ENCODE results near the gene FGFR4.
"Not testable (repeated sequence)": the region's sequence is repeated elsewhere in the genome, so short reads cannot be mapped to it uniquely, and the experiment has no call there.

Gene FGFR4

DNA sequence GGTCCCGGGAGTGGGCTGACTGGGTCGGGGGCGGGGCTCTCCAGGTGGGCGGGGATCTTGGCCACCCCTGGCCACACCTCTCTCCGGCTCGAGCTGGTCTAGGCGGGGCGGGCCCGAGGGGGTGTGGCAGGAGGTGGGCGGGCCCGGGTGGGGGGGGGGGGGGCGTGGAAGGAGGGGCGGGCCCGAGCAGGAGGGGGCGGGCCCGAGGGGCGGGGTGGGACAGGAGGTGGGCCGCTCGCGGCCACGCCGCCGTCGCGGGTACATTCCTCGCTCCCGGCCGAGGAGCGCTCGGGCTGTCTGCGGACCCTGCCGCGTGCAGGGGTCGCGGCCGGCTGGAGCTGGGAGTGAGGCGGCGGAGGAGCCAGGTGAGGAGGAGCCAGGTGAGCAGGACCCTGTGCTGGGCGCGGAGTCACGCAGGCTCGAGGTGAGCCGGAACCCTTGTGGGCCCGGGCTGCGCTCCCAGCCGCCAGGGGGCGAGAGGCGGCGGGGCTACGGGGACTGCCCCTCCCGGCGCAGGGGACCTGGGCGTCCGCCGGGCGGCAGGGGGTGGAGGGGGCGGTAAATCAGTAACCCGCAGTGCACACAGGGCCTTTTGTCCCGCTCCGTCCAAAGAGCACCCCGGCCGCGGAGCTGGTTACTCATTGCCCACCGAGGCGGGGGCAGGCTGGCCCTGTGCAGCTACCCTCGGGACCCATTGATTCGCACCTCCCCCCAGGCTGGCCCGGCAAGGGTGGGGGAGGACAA lies at the start of gene FGFR4:
Gene FGFR4, plus strand, starts transcription at position 262 of the 744 bp plus-strand sequence. CDS start 2,688 bp downstream, outside the sequence.
- peak; percentile 50 for DNase-seq

GRCh38 chr5:177036921-177037320 lies 49.8 kb upstream of the FGFR4 start:
- DNase-seq: no peak

DNA sequence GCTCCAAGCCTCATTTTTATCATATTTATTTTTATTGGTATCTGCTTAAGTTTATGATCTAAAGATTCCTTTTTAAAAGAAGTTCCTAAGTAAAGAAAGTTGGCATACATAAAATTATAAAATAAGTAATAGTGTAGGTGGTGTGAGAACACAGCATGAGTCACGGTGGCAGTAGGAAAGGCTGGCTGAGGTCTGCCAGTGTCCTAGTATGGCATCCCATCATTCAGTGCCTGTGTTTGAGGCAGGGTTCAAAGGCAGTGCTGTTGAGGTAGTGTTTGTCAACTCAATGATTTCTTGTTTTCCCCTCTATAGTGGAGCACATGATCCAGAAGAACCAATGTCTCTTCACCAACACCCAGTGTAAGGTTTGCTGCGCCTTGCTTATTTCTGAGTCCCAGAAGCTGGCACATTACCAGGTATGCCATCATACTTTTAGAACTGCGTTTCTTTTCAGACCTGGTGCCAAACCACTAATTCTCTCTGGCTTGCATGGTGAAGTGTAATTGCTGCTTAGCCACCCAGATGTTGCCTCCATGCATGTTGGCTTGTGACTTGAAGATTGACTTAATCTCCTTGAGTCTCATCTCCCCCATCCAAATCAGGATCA lies 45.8 kb upstream of the FGFR4 start:
- DNase-seq: peak; percentile 25

- no peak for DNase-seq
Observed at GRCh38 chr5:177041936-177042335, 44.8 kb upstream of the FGFR4 start.

GRCh38 chr5:177043114-177043513 lies 43.6 kb upstream of the FGFR4 start:
- DNase-seq: no peak

- no peak for DNase-seq
Observed at GRCh38 chr5:177043958-177044357, 42.8 kb upstream of the FGFR4 start.

DNA sequence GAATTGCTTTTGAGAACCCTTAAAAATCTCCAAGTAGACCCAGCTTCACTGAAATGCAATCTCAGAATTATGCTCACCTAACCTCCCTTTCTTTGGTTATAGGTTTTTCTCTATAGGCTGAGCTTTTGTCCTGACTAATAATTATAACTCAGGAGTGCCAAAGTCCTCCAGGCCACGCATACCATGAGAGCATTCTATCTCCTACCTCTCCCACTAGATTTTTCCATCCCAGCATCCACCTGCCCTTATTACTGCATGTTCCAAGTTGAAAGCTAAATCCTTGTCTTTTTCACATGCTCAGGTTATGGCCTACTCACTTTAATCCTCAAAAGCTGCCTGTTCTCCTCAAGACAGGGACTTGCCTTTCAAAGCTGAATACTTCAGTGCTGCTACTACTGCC lies 42.1 kb upstream of the FGFR4 start:
- DNase-seq: no peak

DNA sequence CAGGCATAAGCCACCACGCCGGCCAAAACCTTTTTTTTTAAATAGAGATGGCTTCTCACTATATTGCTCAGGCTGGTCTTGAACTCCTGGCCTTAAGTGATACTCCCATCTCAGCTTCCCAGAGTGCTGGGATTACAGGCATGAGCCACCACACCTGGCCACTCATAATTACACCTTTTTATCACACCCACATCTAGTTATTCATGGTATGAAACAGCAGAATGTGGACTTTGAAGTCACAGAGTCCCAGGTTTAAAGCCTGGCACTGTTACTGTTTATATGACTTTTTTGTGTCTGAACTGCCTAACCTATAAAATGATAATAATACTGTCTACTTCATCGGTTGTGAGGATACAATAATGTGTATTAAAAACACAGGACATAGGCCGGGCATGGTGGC lies 41.1 kb upstream of the FGFR4 start:
- DNase-seq: no peak

- not testable (repeated sequence) for DNase-seq
Observed at GRCh38 chr5:177048531-177048930, 38.2 kb upstream of the FGFR4 start.

DNA sequence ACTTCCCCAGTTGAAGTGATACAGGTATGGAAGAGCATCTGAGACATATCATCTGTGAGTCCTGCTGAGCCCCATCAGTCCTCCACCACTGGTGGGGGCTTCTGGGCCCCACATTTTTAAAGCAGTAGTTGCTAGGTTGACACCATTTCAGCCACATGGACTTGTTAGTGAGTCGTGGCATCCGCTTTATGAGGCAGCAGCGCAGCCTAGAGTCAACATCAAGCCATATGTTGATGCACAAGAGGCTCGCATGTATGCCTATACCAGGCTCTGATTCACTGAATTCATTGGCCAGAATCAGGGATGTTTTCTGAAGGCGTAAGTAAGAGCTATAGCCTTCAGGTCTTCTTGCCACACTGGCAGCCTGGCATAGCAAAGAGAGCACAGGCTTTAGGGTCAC lies 37.4 kb upstream of the FGFR4 start:
- DNase-seq: no peak

DNA sequence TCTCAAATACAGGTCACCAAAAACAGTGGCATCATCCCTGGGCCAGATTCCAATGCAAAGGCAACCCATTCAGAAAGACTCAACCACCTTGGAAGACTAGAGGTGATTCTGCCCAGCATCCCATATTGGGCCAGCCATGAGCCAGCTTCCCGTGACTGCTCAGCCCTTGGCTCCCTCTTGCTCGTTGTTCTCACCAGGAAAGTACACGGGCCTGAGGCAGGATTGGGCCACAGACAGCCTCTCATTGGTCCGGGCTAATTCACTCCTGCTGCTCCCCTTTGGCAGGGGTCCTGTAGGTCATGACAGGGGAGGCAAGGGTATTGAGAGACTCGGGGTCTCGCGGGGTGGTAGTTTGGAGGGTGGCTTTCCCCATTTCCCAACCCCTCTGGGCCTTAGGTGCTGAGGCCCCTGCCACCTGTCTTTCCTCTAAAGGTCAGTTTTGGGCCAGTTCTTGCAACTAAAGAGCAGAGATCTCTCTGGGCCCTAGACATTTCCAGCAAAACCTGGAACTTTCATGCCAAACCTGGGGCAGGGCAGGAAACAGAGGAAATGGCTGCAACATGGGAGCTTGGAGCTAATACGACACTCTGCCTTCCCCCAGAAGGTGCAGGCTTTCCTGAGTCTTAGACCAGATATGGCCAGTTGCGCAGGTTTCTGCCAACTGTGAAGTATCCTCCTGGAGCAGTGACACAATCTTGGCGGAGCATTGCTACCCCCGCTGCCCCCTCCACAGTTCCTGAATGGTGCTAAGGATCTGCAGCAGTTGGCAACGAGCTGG lies 22.0 kb upstream of the FGFR4 start:
- DNase-seq: no peak

GRCh38 chr5:177065491-177065890 lies 21.2 kb upstream of the FGFR4 start:
- no peak for DNase-seq

- DNase-seq: no peak
Observed at GRCh38 chr5:177066224-177066623, 20.5 kb upstream of the FGFR4 start.

DNA sequence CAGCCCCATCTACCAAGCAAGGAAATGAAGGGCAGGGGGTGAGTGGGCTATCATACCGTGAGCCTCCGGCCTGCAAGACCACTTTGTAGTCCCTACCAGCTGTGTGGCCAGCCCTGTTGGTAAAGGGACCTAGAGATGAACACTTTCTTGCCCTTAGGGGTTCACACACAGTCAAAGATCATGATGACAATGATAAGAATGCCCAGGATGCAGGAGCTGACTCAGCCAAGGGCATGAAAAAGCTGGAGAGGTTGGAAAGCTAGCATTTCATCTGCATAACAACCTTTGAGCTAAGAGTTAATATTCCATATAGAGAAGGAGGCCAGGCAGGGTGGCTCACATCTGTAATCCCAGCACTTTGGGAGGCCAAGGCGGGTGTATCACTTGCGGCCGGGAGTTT lies 19.2 kb upstream of the FGFR4 start:
- DNase-seq: no peak

- no peak for DNase-seq
Observed at GRCh38 chr5:177070536-177071191, 16.1 kb upstream of the FGFR4 start.

- DNase-seq: peak; percentile 62
Observed at GRCh38 chr5:177071666-177072385, 14.9 kb upstream of the FGFR4 start.

DNA sequence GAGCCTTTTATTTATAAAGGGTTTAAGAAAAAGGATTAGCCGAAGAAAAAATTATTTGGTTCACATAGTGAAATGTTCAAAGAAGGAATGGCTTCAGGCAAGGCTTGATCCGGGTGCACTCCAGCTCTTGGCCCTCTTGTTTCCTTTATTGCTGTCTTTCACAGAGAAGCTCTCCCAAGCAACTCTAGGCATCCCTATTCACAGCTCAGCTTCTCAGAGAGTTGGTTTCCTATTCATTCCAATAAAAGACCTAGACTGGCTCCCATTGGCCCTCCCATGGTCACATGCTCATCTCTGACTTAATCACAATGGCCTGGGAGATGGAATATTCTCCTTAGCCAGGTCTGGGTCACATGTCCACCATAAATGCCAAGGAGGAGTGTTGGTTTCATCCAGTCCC lies 9.4 kb upstream of the FGFR4 start:
- DNase-seq: no peak

DNA sequence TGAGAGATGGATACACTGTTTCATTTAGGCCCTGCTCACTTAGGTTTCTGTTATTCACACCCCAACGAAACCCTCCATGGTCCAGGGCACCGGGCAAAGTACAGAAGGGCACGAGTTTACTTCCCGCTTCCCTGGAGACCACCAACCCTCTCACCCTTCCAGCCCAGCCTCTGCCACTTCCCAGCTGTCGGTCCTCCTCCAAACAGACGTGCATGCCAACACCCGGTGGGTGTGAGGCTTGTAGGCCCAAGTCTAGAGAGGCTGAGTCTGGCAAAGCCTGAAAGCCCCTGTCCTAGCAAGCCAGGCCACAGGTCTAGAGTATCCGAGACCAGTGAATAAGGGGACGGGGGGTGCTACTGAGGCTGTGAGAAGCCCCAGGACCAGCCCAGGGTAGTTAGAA lies 7.1 kb upstream of the FGFR4 start:
- DNase-seq: no peak

GRCh38 chr5:177080265-177080664 lies 6.5 kb upstream of the FGFR4 start:
- DNase-seq: no peak

DNA sequence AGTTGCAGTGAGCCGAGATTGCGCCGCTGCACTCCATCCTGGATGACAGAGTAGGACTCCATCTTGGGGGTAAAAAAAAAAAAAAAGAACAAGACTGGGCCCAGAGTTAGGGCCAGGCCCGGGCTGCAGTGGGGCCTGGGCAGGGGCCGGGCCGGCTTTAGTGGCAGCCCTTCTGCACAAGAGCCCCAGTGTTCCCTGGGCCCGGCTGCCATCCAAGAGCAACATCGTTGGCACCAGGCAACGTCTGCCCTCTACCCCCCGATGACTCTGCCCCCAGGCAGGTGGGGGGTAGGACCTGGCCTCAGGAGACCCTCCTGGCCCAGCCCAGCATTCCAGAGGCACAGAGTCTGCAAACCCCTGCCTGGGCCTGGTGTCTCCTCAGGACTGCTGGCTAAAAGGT lies 4.9 kb upstream of the FGFR4 start:
- DNase-seq: no peak

GRCh38 chr5:177083357-177083756 lies 3.4 kb upstream of the FGFR4 start:
- no peak for DNase-seq

DNA sequence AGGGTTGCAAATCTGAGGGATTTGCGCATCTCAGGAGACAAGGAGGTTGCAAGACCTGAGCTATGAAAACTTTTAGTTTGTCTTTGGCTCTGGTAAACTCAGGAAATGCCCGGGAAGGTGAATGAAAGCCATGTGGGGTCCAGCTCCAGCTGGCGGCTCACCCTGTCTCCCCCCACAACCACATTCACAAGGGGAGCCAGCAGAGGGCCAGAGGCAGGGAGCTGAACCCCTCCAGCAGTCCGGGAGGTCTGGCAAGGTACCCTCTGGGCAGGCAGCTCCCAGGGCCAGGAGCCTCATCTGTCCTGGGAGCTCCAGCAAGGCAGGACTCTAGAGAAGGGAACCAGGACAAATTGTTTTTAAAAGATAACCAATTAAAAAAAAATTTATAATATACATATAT lies 2.5 kb upstream of the FGFR4 start:
- DNase-seq: no peak

Measured in NCI-H446 treated with DMSO at 0.1 percent for 48 hours (cell line).